Mammary epithelial cell (primary cell): ENCODE data around the gene ANXA6.

Experiments used
- EZH2 ChIP-seq: IDR thresholded peaks from 2 replicates; pipeline ENCODE4 v1.6.1; 2012; ENCODE audit warnings: low read length, inconsistent platforms, borderline replicate concordance
- TF ChIP-seq, protein P1 (sequence below), 2 donors: IDR thresholded peaks in 1 of 2; conservative IDR thresholded peaks in 1 of 2; 2 replicates each; pipeline ENCODE4 v1.5.1; 2011 to 2012; ENCODE audit warnings: inconsistent platforms in 2 of 2, low read length in 2 of 2, mild to moderate bottlenecking in 2 of 2, control low read depth in 1 of 2, low read depth in 1 of 2; ENCODE audit not compliant: insufficient read depth in 1 of 2; ENCODE audit errors: extremely low read depth in 1 of 2

DNA sequence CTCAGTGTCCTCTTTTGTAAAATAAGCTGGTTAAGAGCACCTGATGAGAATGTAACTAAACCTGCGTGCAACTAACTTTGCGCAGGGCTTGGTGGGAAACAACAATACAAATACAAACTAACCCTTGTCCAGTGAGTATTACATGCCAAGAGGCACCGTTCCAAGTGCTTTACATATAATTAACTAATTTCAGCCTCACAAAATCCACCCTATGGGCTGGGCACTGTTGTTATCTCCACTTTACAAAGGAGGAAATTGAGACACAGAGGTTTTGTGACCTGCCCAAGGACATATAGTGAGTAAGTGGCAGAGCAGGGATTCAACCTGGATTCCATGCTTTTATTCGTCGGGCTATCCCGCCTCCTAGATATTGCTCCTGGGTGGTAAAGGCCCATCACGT is 50.5 kb downstream of the ANXA6 start:
- no peak for TF ChIP-seq EZH2
- TF ChIP-seq, protein P1, sequence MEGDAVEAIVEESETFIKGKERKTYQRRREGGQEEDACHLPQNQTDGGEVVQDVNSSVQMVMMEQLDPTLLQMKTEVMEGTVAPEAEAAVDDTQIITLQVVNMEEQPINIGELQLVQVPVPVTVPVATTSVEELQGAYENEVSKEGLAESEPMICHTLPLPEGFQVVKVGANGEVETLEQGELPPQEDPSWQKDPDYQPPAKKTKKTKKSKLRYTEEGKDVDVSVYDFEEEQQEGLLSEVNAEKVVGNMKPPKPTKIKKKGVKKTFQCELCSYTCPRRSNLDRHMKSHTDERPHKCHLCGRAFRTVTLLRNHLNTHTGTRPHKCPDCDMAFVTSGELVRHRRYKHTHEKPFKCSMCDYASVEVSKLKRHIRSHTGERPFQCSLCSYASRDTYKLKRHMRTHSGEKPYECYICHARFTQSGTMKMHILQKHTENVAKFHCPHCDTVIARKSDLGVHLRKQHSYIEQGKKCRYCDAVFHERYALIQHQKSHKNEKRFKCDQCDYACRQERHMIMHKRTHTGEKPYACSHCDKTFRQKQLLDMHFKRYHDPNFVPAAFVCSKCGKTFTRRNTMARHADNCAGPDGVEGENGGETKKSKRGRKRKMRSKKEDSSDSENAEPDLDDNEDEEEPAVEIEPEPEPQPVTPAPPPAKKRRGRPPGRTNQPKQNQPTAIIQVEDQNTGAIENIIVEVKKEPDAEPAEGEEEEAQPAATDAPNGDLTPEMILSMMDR (conservative IDR thresholded peaks at IDR 0.05 in 1 of 2, IDR thresholded peaks at IDR 0.05 in 1 of 2; ENCODE audit: extremely low read depth in 1 of 2, insufficient read depth in 1 of 2, low read depth in 1 of 2, low read length in 2 of 2): no peak
